ENCODE measurements around the gene FMNL2. TPM values are rescaled to one million over a fixed set of nuclear protein-coding genes. Genes with fewer than 3 reads are reported as not detected.

FMNL2 gene
- total and polyA plus RNA-seq, 4 donors, result 81.1 to 173 (median 146) TPM

DNA sequence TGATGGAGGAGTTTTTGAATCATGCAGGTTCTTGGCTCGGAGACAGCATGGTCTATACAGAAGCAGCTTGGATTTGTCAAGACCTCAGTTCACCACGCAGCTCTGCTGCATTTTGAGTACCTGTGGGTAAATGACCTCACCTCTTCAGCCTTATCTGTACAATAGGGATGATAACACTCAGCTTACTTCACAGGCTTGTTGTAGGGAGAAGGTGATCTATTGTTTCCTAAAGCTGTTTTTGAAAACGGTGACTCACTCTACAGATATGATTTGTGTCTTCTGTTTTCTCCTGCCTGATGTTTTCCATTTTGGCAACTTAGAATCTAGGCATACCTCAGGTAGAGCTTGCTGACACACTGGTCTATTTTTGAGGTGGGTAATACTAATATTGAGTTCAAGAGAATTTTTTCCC, 80.3 kb downstream of the FMNL2 start:
- Histone ChIP-seq H3K36me3 (ENCODE audit: control insufficient read depth, insufficient read depth, low read length) (no peaks in the 10 kb centered on the region), H3K4me3 (ENCODE audit: low read depth, low read length) (no peak overlapping the region), H3K27me3 (ENCODE audit: control insufficient read depth, insufficient read depth, low read length) (no peaks in the 10 kb centered on the region), H3K27ac (ENCODE audit: low read depth, low read length) (peak overlapping the region; percentile 37), H3K9me3 (ENCODE audit: control insufficient read depth, insufficient read depth, low read length) (no peaks in the 10 kb centered on the region), H3K4me1 (ENCODE audit: control insufficient read depth, insufficient read depth, low read length) (peaks cover 9% of the 10 kb centered on the region)
- 100% methylated on average over 1 of the region's 3 CpGs for WGBS (ENCODE audit: insufficient coverage)
- no peak for DNase-seq (ENCODE audit: low read depth in 4 of 6, low spot score in 6 of 6)

DNA sequence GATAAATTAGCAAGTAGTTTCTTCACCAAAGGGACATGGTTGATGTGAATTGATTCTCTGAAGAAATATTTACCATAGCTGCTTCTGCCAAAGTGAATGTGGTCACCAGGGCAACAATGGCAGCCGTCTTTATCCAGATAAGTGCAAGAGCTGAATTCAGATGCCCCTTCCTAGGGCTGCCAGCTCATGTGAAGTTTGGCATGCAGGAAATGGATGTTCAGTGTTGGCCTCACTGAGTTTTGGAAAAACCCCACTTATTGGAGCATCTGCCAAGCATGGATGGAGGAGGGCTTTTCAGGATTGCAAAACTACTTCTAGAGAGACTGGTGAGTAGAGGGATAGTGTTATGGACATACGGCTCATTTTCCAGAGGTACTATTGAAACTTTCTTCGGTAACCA, 80.8 kb downstream of the FMNL2 start:
- DNase-seq (ENCODE audit: low read depth in 4 of 6, low spot score in 6 of 6), result peak in 2 of 6 donors; percentile 69 to 72
- no peaks in the 10 kb centered on the region for H3K9me3 ChIP-seq (ENCODE audit: control insufficient read depth, insufficient read depth, low read length)
- 71% methylated on average over 2 of the region's 3 CpGs for WGBS (ENCODE audit: insufficient coverage)
- H3K27ac ChIP-seq (ENCODE audit: low read depth, low read length), result peak overlapping the region; percentile 37
- H3K4me3 ChIP-seq (ENCODE audit: low read depth, low read length), result no peak overlapping the region
- H3K4me1 ChIP-seq (ENCODE audit: control insufficient read depth, insufficient read depth, low read length), result peaks cover 3% of the 10 kb centered on the region
- H3K27me3 ChIP-seq (ENCODE audit: control insufficient read depth, insufficient read depth, low read length), result no peaks in the 10 kb centered on the region
- H3K36me3 ChIP-seq (ENCODE audit: control insufficient read depth, insufficient read depth, low read length), result no peaks in the 10 kb centered on the region

DNA sequence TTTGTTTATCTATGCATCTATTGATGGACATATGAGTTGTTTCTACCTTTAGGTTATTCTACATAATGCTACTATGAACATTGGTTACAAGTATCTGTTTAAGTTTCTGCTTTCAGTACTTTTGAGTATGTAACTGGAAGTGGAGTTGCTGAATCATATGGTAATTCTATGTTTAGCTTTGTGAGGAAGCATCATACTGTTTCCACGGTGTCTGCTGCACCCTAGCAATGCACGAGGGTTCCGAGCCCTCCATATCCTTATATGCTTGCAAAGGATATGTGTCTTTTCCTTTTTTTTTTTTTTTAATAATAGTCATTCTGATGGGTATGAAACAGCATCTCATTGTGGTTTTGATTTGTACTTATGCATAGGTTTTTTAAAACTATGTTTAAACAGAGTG, 83.7 kb downstream of the FMNL2 start:
- H3K36me3 ChIP-seq (ENCODE audit: control insufficient read depth, insufficient read depth, low read length), result no peaks in the 10 kb centered on the region
- H3K4me3 ChIP-seq (ENCODE audit: low read depth, low read length), result no peak overlapping the region
- H3K27ac ChIP-seq (ENCODE audit: low read depth, low read length), result no peak overlapping the region
- no peak for DNase-seq (ENCODE audit: low read depth in 4 of 6, low spot score in 6 of 6)
- H3K9me3 ChIP-seq (ENCODE audit: control insufficient read depth, insufficient read depth, low read length), result no peaks in the 10 kb centered on the region
- whole genome bisulfite sequencing (ENCODE audit: insufficient coverage), result no CpG with 5 or more reads among the region's 3 CpGs
- peaks cover 3% of the 10 kb centered on the region for H3K4me1 ChIP-seq (ENCODE audit: control insufficient read depth, insufficient read depth, low read length)
- H3K27me3 ChIP-seq (ENCODE audit: control insufficient read depth, insufficient read depth, low read length), result no peaks in the 10 kb centered on the region

DNA sequence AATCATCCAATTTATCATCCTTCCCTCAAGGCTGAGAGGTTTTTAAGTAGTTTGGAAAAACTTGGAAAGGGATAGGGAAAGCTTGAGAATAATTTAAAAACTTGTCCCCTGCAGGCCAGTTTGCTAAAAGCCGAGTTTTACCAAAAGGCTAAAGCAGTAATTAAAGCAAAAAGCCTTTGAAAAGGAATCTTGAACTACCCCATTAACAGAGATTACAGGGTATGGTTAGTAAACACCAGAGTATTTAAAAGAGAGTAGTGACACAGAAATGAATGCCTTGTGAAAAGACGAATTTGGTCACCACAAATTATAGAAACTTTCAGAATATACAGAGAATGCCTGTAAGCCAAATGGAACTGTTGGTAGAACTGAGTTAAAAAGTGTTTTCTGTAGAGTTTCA, 85.0 kb downstream of the FMNL2 start:
- WGBS (ENCODE audit: insufficient coverage), result no CpG with 5 or more reads among the region's 2 CpGs
- H3K27me3 ChIP-seq (ENCODE audit: control insufficient read depth, insufficient read depth, low read length), result no peaks in the 10 kb centered on the region
- peaks cover 3% of the 10 kb centered on the region for H3K4me1 ChIP-seq (ENCODE audit: control insufficient read depth, insufficient read depth, low read length)
- DNase-seq (ENCODE audit: low read depth in 4 of 6, low spot score in 6 of 6), result no peak
- peak overlapping the region; percentile 11 for H3K27ac ChIP-seq (ENCODE audit: low read depth, low read length)
- H3K9me3 ChIP-seq (ENCODE audit: control insufficient read depth, insufficient read depth, low read length), result no peaks in the 10 kb centered on the region
- no peak overlapping the region for H3K4me3 ChIP-seq (ENCODE audit: low read depth, low read length)
- no peaks in the 10 kb centered on the region for H3K36me3 ChIP-seq (ENCODE audit: control insufficient read depth, insufficient read depth, low read length)

DNA sequence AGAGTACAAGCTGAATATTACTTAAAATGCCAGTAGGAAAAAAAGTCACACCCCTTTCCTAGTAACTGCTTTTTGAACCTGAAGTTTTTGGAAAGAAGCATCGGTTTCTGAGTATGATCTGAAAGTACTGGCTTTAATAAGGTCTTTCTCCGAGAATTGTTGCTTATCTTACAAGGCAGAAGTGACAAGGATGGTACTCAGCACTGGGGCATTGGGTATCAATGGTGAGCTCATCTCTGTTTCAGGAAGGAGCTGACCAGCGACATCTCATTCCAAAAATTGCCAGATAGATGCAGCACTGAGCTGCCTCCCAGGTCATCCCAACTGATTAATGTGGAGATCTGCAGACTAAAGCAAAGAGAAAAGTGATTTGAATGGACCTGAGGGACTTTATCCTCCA, 85.4 kb downstream of the FMNL2 start:
- peak overlapping the region; percentile 18 for H3K27ac ChIP-seq (ENCODE audit: low read depth, low read length)
- WGBS (ENCODE audit: insufficient coverage), result 95% methylated on average over 3 of the region's 3 CpGs
- no peaks in the 10 kb centered on the region for H3K9me3 ChIP-seq (ENCODE audit: control insufficient read depth, insufficient read depth, low read length)
- H3K4me3 ChIP-seq (ENCODE audit: low read depth, low read length), result no peak overlapping the region
- no peak for DNase-seq (ENCODE audit: low read depth in 4 of 6, low spot score in 6 of 6)
- H3K36me3 ChIP-seq (ENCODE audit: control insufficient read depth, insufficient read depth, low read length), result no peaks in the 10 kb centered on the region
- no peaks in the 10 kb centered on the region for H3K27me3 ChIP-seq (ENCODE audit: control insufficient read depth, insufficient read depth, low read length)
- H3K4me1 ChIP-seq (ENCODE audit: control insufficient read depth, insufficient read depth, low read length), result peaks cover 3% of the 10 kb centered on the region

DNA sequence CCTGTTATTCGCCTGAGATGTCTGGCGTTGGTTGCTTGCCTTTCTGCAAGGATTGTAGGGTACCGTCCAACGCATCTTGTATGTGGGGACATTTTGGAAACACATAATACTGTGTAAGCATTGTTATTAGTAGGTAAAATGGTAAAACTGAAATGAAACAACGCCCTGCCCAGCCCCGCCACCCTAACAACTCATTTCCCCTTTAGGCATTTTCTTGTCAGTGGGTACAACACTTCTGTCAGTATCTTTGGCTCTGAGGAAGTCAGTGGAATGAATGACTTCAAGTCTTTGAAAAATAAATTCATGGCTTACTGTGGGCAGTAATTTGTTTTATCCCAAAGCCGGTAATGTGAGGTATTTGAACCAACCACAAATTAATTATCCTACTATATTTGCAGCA, 86.0 kb downstream of the FMNL2 start:
- peaks cover 3% of the 10 kb centered on the region for H3K4me1 ChIP-seq (ENCODE audit: control insufficient read depth, insufficient read depth, low read length)

DNA sequence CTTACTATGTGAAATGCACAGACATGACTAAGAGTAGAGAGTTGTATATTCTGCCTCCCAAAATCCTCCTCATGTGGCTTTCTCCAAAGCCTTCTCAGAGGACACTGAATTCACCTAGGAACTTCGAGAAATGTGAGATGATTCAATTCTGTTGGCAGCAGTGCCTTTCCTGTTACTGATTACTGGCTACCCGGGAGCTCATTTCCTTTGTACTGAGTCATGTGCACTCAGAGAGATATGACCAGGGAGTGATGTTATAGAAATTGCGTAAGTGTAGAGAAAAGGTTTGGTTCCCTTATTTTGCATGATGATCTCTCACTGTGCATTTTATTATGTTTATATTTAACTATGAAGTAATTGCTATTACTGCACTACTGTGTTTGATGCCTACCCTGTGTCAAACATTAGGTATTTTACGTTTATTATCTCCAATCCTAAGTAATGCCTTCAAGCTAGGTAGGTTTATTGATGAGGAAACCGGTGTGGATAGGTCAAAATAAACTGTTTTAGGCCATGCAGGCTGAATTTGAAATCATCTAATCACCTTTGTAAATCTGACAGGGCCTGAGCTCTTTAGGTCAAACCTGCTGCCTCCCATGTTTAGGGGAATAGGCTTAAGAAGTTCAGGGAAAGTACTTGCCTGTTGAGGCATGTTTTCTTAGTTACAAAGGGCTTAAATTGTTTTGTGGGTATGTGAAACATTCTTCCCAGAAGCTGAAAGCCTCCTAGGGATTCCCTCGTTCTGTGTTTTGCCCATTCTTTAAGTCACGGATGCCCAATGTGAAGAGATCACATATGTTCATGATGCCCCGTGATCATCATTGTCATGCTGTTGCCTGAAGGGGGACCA, 86.8 kb downstream of the FMNL2 start:
- DNase-seq (ENCODE audit: low read depth in 4 of 6, low spot score in 6 of 6), result peak in 1 of 6 donors; percentile 51
- Histone ChIP-seq H3K4me3 (ENCODE audit: low read depth, low read length) (no peak overlapping the region), H3K4me1 (ENCODE audit: control insufficient read depth, insufficient read depth, low read length) (peaks cover 6% of the 10 kb centered on the region), H3K36me3 (ENCODE audit: control insufficient read depth, insufficient read depth, low read length) (no peaks in the 10 kb centered on the region), H3K27ac (ENCODE audit: low read depth, low read length) (peak overlapping the region; percentile 17), H3K9me3 (ENCODE audit: control insufficient read depth, insufficient read depth, low read length) (no peaks in the 10 kb centered on the region), H3K27me3 (ENCODE audit: control insufficient read depth, insufficient read depth, low read length) (no peaks in the 10 kb centered on the region)
- WGBS (ENCODE audit: insufficient coverage), result 74% methylated on average over 4 of the region's 8 CpGs

More for the DNA sequence above, 86.0 kb downstream of the FMNL2 start:
- no peak for DNase-seq (ENCODE audit: low read depth in 4 of 6, low spot score in 6 of 6)
- H3K36me3 ChIP-seq (ENCODE audit: control insufficient read depth, insufficient read depth, low read length), result no peaks in the 10 kb centered on the region
- H3K9me3 ChIP-seq (ENCODE audit: control insufficient read depth, insufficient read depth, low read length), result no peaks in the 10 kb centered on the region
- WGBS (ENCODE audit: insufficient coverage), result 100% methylated on average over 1 of the region's 7 CpGs
- H3K27ac ChIP-seq (ENCODE audit: low read depth, low read length), result peak overlapping the region; percentile 17
- H3K27me3 ChIP-seq (ENCODE audit: control insufficient read depth, insufficient read depth, low read length), result no peaks in the 10 kb centered on the region
- H3K4me3 ChIP-seq (ENCODE audit: low read depth, low read length), result no peak overlapping the region

DNA sequence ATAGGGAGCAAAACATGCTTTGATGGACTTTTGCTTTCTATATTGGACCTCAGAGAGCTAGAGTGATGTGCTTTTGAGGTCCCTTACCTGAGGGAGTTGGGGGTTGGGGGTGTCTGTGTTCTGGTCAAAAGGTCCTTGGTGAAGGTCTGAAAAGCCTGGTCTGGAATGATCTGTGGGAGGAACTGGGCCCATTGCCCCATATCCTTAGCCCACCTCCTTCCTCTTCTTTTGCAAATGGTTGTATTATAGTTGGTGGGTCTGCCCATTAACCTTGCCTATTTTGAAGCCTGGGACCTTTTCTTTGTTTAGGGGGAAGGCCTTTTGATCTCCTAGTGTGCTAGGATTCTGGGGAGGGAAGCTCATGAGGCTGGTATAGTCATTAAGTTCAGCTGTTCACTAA, 88.7 kb downstream of the FMNL2 start:
- no peak for DNase-seq (ENCODE audit: low read depth in 4 of 6, low spot score in 6 of 6)
- Histone ChIP-seq H3K4me3 (ENCODE audit: low read depth, low read length) (no peak overlapping the region), H3K27me3 (ENCODE audit: control insufficient read depth, insufficient read depth, low read length) (no peaks in the 10 kb centered on the region), H3K27ac (ENCODE audit: low read depth, low read length) (no peak overlapping the region), H3K4me1 (ENCODE audit: control insufficient read depth, insufficient read depth, low read length) (peaks cover 6% of the 10 kb centered on the region), H3K9me3 (ENCODE audit: control insufficient read depth, insufficient read depth, low read length) (no peaks in the 10 kb centered on the region), H3K36me3 (ENCODE audit: control insufficient read depth, insufficient read depth, low read length) (no peaks in the 10 kb centered on the region)

DNA sequence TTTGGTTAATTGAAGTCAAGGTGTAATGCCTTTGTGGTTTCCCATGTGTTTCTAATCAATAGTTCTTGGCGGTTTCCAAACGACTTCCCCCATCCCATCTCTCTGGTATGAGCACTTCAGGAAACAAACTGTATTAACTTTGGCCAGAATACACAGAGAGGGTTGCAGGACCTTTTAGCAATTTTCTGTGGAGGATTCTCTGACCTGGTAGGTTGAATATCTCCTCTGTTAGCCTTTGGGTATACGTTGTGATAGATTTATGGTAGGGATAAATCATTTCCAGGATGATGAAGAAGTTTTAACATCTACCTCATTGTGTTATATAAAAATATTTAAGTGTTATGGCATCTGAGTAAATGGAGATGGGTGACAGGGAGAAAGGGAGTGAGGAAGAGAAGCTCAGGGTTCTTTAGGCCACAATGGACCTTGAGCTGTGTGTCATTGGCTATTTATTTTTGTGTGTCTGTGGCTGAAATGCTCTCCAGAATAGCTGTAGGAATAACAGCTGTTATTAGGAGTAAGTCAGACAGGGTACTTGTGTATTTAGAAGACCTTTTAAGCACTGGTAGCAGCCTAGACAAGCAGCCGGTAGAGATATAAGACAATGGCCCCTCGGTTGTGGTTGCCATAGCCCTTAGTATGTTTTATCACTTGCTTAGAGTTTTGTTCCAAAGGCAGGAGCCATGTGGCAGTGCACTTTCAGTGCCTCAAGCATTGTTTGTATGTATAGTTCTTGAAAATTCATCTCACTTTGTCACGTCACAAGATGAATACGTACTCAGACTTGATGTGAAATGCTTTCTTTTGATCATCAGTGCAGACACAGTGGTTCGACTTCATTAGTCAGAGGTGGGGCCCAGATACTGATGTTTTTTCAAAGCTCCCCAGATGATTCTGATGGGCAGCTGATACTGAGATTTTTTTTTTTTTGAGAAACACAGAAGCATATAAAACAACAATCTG, 91.1 kb downstream of the FMNL2 start:
- H3K27me3 ChIP-seq (ENCODE audit: control insufficient read depth, insufficient read depth, low read length), result no peaks in the 10 kb centered on the region
- H3K27ac ChIP-seq (ENCODE audit: low read depth, low read length), result peak overlapping the region; percentile 29
- H3K9me3 ChIP-seq (ENCODE audit: control insufficient read depth, insufficient read depth, low read length), result no peaks in the 10 kb centered on the region
- WGBS (ENCODE audit: insufficient coverage), result no CpG with 5 or more reads among the region's 8 CpGs
- peaks cover 7% of the 10 kb centered on the region for H3K4me1 ChIP-seq (ENCODE audit: control insufficient read depth, insufficient read depth, low read length)
- DNase-seq (ENCODE audit: low read depth in 4 of 6, low spot score in 6 of 6), result no peak
- H3K4me3 ChIP-seq (ENCODE audit: low read depth, low read length), result no peak overlapping the region
- H3K36me3 ChIP-seq (ENCODE audit: control insufficient read depth, insufficient read depth, low read length), result no peaks in the 10 kb centered on the region

All from spinal cord (tissue), 10 donors.